GM21447 (cell line): ENCODE data around the gene KSR1.
"Not testable (repeated sequence)": the region's sequence is repeated elsewhere in the genome, so short reads cannot be mapped to it uniquely, and the experiment has no call there.

ENCODE experiments used
- ATAC-seq: cut with Tn5 transposase; IDR thresholded peaks from one replicate; pipeline ENCODE4 v1.9.1; 2021; ENCODE audit not compliant: unreplicated experiment

Gene KSR1

GRCh38 chr17:27455914-27456680, at the start of gene KSR1:
Gene KSR1 (plus strand): TSS chr17:27456448. CDS start chr17:27456644, 196 bp downstream.
- peak; percentile 74 for ATAC-seq

DNA sequence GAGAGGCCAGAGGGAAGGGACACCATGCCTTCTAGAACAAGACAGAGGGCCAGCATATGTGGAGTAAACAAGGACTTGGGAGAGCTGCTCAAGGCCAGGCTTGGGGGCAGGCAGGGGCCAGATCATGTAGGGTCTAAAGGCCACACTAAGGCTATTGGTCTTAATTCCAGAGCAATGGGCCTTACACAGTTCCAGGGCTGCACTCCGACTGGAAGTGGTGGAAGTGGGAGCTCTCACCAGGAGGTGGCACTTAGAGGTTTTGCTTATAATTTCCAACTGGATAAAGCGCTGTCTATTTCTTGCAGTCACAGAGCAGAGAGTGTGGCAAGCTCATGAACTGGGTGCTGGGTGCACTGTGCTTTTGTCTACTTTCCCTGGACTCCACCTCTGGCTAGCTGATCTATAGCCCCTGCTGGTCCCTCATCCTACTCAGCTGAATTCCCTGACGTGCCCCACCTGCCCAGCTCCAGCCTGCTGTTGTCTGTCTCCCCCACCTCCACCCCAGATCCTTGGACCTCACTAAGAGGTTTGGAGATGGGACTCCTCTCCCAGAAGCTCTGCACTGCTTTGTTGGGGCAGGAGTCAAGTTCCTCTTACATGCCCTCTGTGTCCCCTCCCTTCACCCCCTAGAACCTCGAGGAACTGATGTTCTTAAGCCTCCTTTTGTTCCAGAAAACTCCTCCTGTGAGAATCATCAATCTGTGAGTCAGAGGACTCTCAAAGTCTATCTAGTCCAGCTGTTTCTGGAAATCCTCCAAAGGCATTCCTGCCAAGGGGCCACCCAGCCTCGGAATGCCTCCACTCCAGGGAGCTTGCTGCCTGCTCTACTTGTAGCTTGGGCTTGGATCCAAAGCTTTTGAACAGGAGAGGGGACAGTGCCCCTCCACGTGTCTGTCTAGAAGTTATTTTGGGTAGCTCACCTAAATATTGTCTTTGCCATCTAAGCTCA, 48.1 kb upstream of the KSR1 start:
- no peak for ATAC-seq

DNA sequence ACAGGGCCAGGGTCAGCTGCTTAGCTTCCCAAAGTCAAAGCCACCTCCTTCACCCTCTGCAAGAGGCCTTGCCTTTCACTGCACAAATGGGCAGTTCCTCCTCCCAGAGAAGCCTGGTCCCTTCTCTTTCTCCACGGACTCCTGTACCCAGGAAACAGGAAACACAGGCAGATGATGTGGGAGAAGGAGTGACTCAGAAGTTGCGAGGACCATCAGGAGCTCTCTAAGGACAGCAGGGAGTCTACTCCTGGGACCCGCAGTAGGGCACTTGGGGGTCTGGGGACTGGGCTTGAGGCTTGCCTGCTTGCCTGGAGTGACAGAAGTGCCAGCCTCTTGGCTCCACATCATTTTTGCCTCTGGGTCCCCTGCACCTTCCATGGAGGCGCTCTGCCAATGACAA, 47.4 kb upstream of the KSR1 start:
- no peak for ATAC-seq

DNA sequence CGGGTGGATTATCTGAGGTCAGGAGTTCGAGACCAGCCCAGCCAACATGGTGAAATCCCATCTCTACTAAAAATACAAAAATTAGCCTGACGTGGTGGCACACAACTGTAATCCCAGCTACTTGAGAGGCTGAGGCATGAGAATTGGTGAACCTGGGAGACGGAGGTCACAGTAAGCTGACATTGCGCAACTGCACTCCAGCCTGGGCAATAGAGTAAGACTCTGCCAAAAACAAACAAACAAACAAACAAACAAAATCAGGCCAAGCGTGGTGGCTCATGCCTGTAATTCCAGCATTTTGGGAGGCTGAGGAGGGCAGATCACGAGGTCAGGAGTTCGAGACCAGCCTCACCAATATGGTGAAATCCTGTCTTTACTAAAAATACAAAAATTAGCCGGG, 44.1 kb upstream of the KSR1 start:
- not testable (repeated sequence) for ATAC-seq

DNA sequence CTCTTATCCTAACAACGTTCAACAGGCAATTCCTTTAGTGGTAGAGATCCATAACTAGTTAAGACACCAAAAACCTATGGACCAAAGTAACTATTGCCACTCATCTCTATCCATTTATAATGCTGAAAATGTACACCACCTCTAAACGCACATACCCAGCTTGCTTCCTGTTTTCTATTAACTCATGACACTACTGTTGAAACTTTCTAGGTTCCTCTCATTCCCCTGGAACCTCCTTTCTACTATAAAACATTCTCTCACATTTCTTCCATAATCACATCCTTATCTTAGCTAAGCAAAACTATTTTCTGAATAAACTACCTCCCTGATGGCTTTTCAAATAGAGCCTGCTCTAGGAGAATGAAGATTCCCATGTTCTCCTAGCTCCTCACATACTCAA, 42.9 kb upstream of the KSR1 start:
- no peak for ATAC-seq

GRCh38 chr17:27413792-27414191, 42.5 kb upstream of the KSR1 start:
- no peak for ATAC-seq

- no peak for ATAC-seq
Measured at GRCh38 chr17:27414271-27414670, 42.0 kb upstream of the KSR1 start.

- ATAC-seq: no peak
Measured at GRCh38 chr17:27414694-27415093, 41.6 kb upstream of the KSR1 start.

- ATAC-seq: no peak
Measured at GRCh38 chr17:27415120-27415795, 41.0 kb upstream of the KSR1 start.

DNA sequence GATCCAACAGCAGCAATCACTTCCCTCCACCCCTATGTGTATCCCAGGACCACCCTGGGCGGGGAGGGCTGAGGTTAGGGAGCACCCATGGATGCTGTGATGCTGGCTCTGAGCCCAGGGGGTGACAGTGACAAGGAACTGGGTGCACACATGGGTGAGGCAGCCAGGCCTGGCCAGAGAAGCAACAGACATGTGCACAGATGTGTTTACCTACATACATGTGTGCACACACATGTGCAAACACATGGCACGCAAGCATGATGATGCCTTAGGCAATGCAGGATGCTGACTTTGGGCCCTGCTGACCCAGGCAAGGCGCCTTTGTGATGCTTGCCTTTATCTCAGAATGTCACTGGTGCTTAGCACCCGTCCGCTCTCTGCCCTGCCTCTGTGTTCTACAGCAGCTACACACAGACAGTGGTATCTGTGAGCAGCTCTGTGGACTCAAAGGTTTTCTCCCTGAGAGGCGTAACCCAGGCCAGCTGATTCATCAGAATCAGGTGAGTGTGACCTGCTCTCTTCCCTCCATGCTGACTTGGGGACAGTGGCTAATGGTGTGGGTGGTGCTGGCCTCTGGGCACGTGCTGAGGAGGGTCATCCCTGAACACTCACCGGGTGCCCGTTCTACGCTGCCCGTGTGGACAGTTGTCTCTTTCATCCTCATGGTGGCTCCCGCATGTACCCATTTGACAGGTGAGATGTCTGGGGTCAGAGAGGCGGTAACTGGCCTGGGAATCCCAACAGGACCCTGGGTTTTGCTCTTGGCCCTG, 38.5 kb upstream of the KSR1 start:
- no peak for ATAC-seq

DNA sequence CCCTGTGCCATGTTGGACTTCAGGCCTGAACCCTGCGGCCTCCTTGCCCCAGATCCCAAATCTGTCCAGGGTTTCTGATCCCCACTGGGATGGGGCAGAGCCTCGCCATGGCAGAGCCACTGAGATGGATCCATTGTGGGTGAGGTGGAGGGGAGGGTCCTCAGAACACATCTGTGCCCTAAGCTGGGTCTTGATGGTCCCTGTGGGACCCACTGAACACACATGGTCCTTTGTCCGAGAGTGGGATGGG, 38.0 kb upstream of the KSR1 start:
- no peak for ATAC-seq

GRCh38 chr17:27419156-27419555, 37.1 kb upstream of the KSR1 start:
- ATAC-seq: no peak

DNA sequence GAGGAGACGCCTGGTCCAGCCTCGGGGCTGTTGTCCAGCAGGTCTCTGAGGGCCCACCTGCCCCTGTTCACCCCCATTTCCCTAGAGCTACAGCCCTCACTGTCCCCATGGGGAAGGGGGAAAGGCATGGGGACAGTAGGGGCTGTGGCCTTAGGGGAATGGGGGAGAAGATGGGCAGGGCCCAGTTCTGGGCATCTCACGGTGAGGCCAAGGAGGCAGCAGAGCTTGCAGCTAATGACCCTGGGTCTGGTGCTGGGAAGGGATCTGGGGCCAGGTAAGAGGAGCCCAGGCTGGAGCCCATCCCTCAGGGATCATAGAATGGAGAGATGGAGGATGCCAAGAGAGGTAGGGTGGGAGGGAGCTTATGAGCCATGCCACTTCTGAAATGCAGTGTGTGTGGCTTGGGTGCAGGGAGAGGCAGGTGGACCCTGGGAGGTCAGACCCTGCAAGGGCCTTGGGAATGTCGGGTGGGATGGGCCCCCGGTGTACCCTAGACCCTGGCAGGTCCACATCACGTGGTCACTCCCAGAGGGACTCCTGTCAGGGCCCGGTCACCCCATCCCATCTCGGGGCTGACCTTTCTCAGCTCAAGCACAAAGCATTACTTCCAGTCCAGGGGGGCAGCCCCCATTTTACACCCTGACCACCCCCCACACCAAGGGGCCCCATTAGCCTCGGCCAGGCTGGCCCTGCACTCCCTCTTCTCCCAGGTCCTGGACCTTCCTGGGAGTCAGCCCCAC, 35.9 kb upstream of the KSR1 start:
- ATAC-seq: no peak

GRCh38 chr17:27421111-27421510, 35.1 kb upstream of the KSR1 start:
- ATAC-seq: no peak

GRCh38 chr17:27421626-27422025, 34.6 kb upstream of the KSR1 start:
- ATAC-seq: not testable (repeated sequence)

DNA sequence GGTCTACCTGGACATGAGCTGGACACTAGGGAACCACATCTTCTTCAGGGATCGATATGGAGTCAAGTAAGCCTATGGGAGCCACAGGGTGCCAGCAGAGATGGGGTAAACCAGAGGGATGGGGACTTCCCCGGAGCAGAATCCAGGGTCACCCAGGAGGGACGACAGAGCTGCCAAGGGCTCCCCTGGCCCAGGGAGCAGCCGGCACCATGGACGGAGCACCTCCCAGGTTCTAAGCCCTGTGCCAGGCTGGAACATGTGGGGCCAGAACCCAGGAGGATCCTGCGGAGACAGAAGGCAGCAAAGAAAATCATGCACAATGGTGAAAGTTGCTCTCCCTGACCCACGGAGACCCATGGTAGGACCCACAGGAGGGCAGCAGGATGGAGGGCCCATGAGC, 33.6 kb upstream of the KSR1 start:
- ATAC-seq: no peak

GRCh38 chr17:27423651-27424050, 32.6 kb upstream of the KSR1 start:
- ATAC-seq: no peak

- no peak for ATAC-seq
Measured at GRCh38 chr17:27424516-27424915, 31.7 kb upstream of the KSR1 start.

GRCh38 chr17:27424941-27425340, 31.3 kb upstream of the KSR1 start:
- no peak for ATAC-seq

DNA sequence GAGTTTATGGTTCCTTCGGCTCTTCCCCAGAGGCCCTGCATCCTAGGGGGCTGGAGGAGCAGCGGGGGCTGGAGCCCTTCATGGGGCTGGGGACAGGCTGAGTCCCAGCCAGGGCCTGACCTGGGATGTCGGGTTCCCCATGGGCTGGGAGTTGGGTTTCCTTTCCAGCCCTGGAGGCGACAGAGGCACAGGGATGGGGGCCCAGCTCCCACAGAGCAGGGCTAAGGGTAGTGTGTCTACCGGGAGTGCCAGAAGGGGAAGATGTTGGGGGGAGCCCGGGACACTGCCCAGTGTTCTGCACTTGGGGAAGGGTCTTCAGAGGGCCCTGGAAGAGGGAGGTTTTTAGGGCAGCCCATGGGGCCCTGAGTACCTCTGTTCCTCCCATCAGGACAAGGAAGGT, 30.7 kb upstream of the KSR1 start:
- not testable (repeated sequence) for ATAC-seq
